GM21526 (cell line): ENCODE data around the gene SCGB1D4.
A peak's percentile ranks its signal among the peaks of the same experiment; 100 is the strongest.
"Not testable (repeated sequence)": the region's sequence is repeated elsewhere in the genome, so short reads cannot be mapped to it uniquely, and the experiment has no call there.

Experiments
- ATAC-seq: cut with Tn5 transposase; IDR thresholded peaks from one replicate; pipeline ENCODE4 v1.9.1; 2021; ENCODE audit warnings: moderate library complexity; ENCODE audit not compliant: unreplicated experiment, low FRiP score

Gene SCGB1D4, protein sequence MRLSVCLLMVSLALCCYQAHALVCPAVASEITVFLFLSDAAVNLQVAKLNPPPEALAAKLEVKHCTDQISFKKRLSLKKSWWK

DNA sequence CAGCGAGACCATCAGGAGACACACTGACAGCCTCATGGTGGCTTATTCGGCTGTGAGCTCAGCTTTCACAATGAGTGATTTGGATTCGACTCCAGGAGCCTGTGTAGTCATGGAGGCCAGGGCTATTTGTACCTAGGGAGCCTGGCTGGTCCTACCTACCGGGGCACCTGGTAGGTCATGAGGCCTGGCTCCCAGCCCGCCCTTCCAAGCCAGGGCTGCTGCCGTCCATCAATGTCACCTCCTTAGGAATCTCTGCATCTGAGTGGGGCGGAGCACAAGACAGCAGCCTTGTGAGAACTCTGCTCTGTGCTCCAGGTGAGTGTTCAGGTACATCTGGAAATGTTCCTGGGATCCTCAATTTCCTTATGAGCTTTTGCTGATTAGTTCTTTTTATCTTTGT lies at the start of gene SCGB1D4:
Gene SCGB1D4 (minus strand): TSS at position 101 of the 400 bp plus-strand sequence. CDS start 65 bp downstream, at position 36.
- ATAC-seq, result no peak

DNA sequence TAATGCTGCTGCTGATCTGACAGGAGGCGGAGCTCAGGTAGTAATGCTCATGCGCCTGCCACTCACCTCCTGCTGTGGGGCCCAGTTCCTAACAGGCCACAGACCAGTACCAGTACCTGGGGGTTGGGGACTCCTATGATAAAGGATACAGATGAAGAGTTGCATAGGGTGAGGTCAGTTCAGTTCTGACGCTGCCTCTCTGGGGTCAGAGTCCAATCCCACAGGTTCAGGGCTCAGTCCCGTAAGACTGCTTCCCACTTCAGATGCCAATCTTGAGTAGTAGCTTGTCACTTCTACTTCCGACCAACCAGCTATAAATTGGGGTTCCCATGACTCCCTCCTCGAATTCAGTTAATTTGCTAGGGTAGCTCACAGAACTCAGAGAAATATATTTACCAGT lies 47.0 kb upstream of the SCGB1D4 start:
- no peak for ATAC-seq

DNA sequence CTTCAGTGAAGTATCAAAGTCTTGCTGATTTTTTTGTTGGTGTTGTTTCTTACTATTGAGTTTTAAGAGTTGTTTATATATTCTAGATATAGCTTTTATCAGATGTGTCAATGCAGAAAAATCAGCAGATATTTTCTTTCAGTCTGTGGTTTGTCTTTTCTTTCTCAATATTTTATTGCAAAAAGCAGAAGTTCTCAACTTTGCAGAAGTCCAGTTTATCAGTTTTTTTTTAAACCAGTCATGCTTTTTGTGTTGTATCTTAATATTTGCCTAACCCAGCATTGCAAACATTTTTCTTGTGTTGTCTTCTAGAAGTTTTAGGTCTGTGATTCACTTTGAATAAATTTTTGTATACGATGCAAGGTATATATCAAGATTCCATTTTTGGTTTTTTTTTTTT lies 45.3 kb upstream of the SCGB1D4 start:
- ATAC-seq, result no peak

- not testable (repeated sequence) for ATAC-seq
These were observed 44.8 kb upstream of the SCGB1D4 start for GRCh38 chr11:62343646-62344190.

GRCh38 chr11:62341588-62341987 lies 42.7 kb upstream of the SCGB1D4 start:
- ATAC-seq, result no peak

DNA sequence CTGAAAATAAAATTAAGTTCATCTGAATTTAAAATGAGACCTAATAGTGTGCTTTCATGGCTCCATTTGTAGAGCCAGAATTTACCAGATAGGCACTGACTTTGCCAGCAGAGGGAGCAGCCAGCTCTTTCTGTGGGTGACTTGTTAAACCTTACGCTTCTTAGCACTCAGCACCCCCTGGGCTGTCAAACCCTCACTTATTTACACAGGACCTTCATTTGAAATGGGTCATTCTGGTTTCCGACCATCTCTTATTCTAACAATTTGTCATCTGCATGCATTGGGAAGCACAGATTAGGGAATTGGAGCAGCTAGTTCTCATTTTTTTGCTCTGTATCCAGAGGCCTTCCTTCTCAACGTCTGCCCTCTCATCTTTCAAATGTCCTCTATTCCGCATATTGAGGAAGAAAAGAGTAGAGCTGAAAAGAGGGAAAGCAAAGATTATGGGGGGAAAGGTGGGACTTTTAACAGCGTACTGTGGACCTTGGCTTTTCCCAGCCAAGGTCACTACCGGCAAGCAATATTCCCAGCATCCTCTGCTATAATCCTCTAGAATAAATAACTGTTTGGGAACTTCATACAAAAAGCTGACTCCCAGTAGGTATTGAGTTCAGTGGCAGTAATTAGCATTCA lies 41.5 kb upstream of the SCGB1D4 start:
- no peak for ATAC-seq

- ATAC-seq, result no peak
These were observed 39.3 kb upstream of the SCGB1D4 start for GRCh38 chr11:62338218-62338617.

DNA sequence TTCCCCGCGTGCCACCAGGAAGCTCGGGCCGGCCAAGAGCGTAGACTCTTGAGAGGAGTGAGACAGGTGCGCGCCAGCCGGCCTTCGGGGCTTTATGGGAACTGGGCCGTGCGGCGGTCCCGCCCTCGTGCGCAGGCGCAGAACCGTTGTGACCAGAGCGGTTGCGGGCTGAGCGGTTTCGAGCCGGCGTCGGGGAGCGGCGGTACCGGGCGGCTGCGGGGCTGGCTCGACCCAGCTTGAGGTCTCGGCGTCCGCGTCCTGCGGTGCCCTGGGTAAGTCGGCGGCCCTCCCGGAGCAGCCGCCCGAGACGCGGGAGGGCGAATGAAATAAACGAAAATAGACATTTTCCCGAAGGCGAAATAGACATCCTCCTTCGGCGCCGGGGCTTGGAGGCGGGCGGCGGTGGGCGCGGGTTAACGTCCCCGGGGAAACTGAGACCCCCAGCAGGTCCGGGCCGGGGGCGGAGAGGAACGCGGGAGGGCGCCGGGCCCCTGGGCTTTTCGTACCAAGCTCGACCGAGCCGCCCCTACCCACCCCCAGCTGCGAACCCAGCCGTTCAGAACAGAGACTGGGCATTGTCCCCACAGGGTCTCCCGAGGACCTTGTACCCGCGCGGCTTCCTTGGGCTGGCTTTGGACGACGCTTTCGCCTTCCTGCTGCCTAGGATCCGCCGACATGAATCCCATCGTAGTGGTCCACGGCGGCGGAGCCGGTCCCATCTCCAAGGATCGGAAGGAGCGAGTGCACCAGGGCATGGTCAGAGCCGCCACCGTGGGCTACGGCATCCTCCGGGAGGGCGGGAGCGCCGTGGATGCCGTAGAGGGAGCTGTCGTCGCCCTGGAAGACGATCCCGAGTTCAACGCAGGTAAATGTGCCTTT lies 38.7 kb upstream of the SCGB1D4 start, which contains the start of gene ASRGL1:
Gene ASRGL1 (plus strand): TSS at position 146 of the 879 bp plus-strand sequence. CDS start 530 bp downstream, at position 676.
- peak; percentile 73 for ATAC-seq

DNA sequence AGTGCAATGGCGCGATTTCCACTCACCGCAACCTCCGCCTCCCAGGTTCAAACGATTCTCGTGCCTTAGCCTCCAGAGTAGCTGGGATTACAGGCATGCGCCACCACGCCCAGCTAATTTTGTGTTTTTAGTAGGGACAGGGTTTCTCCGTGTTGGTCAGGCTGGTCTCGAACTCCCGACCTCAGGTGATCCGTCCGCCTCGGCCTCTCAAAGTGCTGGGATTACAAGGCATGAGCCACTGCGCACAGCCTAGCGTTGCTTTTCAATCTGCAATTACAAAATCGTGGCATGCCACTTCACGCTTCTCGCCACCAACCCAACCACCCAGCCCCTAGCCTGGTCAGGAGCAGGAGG lies 38.1 kb upstream of the SCGB1D4 start:
- ATAC-seq, result not testable (repeated sequence)

GRCh38 chr11:62333768-62334167 lies 34.9 kb upstream of the SCGB1D4 start:
- no peak for ATAC-seq

GRCh38 chr11:62331264-62331663 lies 32.4 kb upstream of the SCGB1D4 start:
- ATAC-seq, result not testable (repeated sequence)

- not testable (repeated sequence) for ATAC-seq
These were observed 28.7 kb upstream of the SCGB1D4 start for GRCh38 chr11:62327541-62327940.

DNA sequence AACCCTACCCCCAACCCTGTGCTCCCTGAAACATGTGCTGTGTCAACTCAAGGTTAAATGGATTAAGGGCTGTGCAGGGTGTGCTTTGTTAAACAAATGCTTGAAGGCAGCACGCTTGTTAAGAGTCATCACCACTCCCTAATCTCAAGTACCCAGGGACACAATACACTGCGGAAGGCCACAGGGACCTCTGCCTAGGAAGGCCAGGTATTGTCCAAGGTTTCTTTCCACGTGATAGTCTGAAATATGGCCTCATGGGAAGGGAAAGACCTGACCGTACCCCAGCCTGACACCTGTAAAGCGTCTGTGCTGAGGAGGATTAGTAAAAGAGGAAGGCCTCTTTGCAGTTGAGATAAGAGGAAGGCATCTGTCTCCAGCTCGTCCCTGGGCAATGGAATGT lies 27.8 kb upstream of the SCGB1D4 start:
- ATAC-seq, result not testable (repeated sequence)

DNA sequence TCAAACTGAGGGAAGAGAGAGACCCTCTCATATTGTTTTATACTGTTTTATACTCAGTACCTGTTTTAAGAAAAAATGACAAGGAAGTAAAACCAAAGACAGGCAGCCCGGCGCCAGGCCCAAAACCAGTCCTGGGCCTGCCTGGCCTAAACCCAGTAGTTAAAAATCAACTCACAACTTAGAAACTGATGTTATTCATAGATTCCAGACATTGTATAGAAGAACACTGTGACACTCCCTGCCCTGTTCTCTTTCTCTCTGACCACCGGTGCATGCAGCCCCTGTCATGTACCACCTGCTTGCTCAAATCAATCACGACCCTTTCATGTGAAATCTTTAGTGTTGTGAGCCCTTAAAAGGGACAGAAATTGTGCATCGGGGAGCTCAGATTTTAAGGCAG lies 26.9 kb upstream of the SCGB1D4 start:
- not testable (repeated sequence) for ATAC-seq

DNA sequence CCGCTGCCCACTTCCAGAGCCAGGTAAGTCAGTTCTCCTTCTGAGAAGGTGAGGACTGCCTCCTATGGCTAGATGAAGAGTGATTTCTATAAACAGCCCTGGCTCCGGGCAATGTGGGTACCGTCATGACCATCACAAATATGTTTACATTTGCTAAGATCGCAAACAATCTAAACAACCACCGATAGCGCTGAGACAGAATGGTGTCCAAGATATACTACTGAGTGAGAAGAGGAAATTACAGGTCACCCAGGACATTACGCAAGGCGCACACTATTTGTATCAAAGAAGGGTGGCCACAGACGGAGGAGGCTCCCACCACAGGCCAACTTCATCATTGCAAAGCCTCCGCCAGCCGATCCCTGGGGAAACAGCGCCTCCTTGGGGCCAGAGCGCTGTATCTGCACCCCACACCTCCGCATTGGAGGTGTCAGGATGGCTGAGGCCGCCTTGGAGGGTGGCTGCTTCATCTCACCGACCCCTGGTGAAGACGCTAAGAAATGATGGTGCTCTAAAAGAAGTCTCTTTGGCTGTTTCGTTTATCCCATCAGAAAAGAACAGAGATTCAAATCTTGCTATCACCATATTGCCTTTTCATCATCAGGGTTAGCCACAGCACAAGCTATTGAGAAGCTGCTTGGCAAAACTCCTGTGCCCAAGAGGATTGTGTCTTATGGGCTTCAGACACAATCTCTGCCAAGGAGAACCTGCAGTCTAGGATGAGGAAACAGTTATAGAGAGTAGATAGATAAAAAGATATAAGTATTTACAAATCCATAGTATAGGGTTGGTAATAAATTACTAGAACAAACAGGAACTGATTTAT lies 26.1 kb upstream of the SCGB1D4 start:
- no peak for ATAC-seq

DNA sequence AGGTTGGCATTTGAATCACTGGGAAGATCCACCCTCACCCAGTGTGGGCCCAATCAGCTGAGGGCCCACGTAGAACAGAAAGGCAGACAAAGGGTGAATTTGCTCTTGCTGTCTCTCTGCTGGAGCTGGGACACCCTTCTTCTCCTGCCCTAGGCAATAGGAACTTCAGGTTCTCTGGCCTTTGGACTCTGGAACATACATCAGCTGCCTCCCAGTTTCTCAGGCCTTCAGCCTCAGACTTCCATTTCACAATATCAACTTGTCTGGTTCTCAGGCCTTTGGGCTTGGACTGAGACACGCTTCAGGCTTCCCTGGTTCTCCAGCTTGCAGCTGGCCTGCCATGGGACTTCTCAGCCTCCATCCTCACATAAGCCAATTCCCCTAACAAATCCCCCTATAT lies 23.6 kb upstream of the SCGB1D4 start:
- no peak for ATAC-seq

GRCh38 chr11:62315431-62315830 lies 16.6 kb upstream of the SCGB1D4 start:
- ATAC-seq, result no peak

DNA sequence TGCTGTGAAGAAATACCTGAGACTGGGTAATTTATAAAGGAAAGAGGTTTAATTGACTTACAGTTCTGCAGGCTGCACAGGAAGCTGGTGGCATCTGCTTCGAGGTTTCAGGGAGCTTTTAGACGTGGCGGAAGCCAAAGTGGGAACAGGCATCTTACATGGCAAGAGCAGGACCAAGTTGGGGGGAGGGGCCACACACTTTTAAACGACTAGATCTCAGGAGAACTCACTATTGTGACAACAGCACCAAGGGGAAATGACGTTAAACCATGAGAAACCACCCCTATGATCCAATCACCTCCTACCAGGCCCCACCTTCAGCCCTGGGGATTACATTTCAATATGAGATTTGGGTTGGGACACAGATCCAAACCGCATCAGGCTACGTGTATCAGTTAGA lies 11.1 kb upstream of the SCGB1D4 start:
- no peak for ATAC-seq

- no peak for ATAC-seq
These were observed 9.1 kb upstream of the SCGB1D4 start for GRCh38 chr11:62307950-62308349.

DNA sequence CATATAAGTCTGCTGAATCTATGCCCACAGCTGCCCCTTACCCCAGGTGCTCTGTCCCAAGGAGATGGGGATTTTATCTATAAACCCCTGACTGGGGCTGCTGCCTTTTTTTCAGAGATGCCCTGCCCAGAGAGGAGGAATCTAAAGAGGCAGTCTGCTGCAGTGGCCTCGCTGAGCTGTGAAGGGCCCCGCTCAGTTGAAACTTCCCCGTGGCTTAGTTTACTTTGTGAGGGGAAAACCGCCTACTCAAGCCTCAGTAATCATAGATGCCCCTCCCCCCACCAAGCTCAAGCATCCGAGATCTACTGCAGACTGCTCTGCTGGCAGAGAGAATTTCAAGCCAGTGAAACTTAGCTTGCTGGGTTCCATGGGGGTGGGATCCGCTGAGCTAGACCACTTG lies 7.4 kb upstream of the SCGB1D4 start:
- no peak for ATAC-seq
